Superior temporal gyrus (tissue), 1 donor: ENCODE data around the gene DIP2C.
"Not testable (repeated sequence)": the region's sequence is repeated elsewhere in the genome, so short reads cannot be mapped to it uniquely, and the experiment has no call there.

Experiments
- DNase-seq: peaks from one replicate; pipeline ENCODE4 v3.0.0-alpha.2; 2016; ENCODE audit errors: extremely low spot score

The DIP2C gene

GRCh38 chr10:482051-482501, 207.4 kb downstream of the DIP2C start:
- no peak for DNase-seq

GRCh38 chr10:481628-482027, 207.8 kb downstream of the DIP2C start:
- no peak for DNase-seq

- peak; percentile 78 for DNase-seq
Measured at GRCh38 chr10:480928-481552, 208.4 kb downstream of the DIP2C start.

- no peak for DNase-seq
Measured at GRCh38 chr10:480498-480927, 209.0 kb downstream of the DIP2C start.

- DNase-seq = not testable (repeated sequence)
Measured at GRCh38 chr10:479706-480497, 209.6 kb downstream of the DIP2C start.

GRCh38 chr10:478471-479245, 210.8 kb downstream of the DIP2C start:
- DNase-seq = no peak

- no peak for DNase-seq
Measured at GRCh38 chr10:477620-478019, 211.8 kb downstream of the DIP2C start.

GRCh38 chr10:476455-476780, 213.1 kb downstream of the DIP2C start:
- no peak for DNase-seq

GRCh38 chr10:475709-476454, 213.6 kb downstream of the DIP2C start:
- peak; percentile 4 for DNase-seq

- no peak for DNase-seq
Measured at GRCh38 chr10:474946-475345, 214.5 kb downstream of the DIP2C start.

- DNase-seq = no peak
Measured at GRCh38 chr10:474406-474805, 215.1 kb downstream of the DIP2C start.

GRCh38 chr10:472241-472910, 217.1 kb downstream of the DIP2C start:
- no peak for DNase-seq

GRCh38 chr10:470339-471003, 219.0 kb downstream of the DIP2C start:
- DNase-seq = no peak

GRCh38 chr10:469947-470338, 219.5 kb downstream of the DIP2C start:
- DNase-seq = no peak

- DNase-seq = no peak
Measured at GRCh38 chr10:459743-460142, 229.7 kb downstream of the DIP2C start.

- no peak for DNase-seq
Measured at GRCh38 chr10:458421-458851, 231.0 kb downstream of the DIP2C start.

- DNase-seq = no peak
Measured at GRCh38 chr10:456486-456885, 233.0 kb downstream of the DIP2C start.

GRCh38 chr10:454860-455259, 234.6 kb downstream of the DIP2C start:
- no peak for DNase-seq

- no peak for DNase-seq
Measured at GRCh38 chr10:453647-454046, 235.8 kb downstream of the DIP2C start.

GRCh38 chr10:452512-453426, 236.7 kb downstream of the DIP2C start:
- peak; percentile 81 for DNase-seq
